ENCODE results near the gene C14orf132.

The C14orf132 gene

GRCh38 chr14:96082420-96083300 is 43.5 kb downstream of the C14orf132 start:
- Histone ChIP-seq H3K27me3 (ENCODE audit: control insufficient read depth in 2 of 2, insufficient read depth in 2 of 2, low read length in 2 of 2) (no peaks in the 10 kb centered on the region), H3K4me3 (ENCODE audit: low read length in 2 of 2) (no peak overlapping the region), H3K9me3 (ENCODE audit: control insufficient read depth in 2 of 2, low read length in 2 of 2) (no peaks in the 10 kb centered on the region), H3K27ac (ENCODE audit: low read depth in 2 of 2, low read length in 2 of 2) (no peak overlapping the region), H3K9ac (ENCODE audit: low read depth in 1 of 2, low read length in 2 of 2) (no peak overlapping the region), H3K4me1 (ENCODE audit: control insufficient read depth in 2 of 2, insufficient read depth in 2 of 2, low read length in 2 of 2) (no peaks in the 10 kb centered on the region), H3K36me3 (ENCODE audit: control insufficient read depth in 2 of 2, insufficient read depth in 2 of 2, low read length in 2 of 2) (no peaks in the 10 kb centered on the region)

DNA sequence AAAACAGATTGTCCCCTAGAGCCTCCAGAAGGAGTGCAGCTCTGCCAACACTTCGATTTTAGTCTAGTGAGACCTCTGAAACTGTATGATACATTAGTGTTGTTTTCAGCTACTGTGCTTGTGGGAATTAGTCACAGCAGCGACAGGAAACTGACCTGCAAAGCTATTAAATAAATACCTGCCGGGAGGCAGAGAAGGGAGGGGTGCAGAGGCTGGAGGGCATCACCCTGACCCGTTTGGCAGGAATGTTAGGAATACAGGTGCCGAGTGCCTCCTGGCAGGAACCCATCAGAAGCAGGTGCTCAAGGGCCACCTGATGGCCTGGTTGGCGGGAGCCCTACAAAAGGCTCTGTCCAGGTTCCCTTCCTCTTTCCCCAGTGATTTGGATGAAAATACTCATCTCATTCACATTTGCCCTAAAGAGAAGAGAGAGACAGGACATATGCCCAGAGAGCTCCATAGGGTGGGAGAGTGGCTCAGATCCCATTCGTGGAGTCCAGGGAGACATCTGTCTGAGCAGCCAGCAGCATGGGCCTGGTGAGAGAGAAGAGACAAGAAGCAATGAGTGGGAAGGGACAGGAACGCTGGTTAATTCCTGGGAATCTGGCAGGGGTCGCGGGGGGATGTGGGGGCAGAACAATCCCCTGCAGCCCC is 44.6 kb downstream of the C14orf132 start:
- Histone ChIP-seq H3K27me3 (ENCODE audit: control insufficient read depth in 2 of 2, insufficient read depth in 2 of 2, low read length in 2 of 2) (no peaks in the 10 kb centered on the region), H3K4me1 (ENCODE audit: control insufficient read depth in 2 of 2, insufficient read depth in 2 of 2, low read length in 2 of 2) (no peaks in the 10 kb centered on the region), H3K27ac (ENCODE audit: low read depth in 2 of 2, low read length in 2 of 2) (no peak overlapping the region), H3K4me3 (ENCODE audit: low read length in 2 of 2) (no peak overlapping the region), H3K9me3 (ENCODE audit: control insufficient read depth in 2 of 2, low read length in 2 of 2) (no peaks in the 10 kb centered on the region), H3K36me3 (ENCODE audit: control insufficient read depth in 2 of 2, insufficient read depth in 2 of 2, low read length in 2 of 2) (no peaks in the 10 kb centered on the region), H3K9ac (ENCODE audit: low read depth in 1 of 2, low read length in 2 of 2) (no peak overlapping the region)

DNA sequence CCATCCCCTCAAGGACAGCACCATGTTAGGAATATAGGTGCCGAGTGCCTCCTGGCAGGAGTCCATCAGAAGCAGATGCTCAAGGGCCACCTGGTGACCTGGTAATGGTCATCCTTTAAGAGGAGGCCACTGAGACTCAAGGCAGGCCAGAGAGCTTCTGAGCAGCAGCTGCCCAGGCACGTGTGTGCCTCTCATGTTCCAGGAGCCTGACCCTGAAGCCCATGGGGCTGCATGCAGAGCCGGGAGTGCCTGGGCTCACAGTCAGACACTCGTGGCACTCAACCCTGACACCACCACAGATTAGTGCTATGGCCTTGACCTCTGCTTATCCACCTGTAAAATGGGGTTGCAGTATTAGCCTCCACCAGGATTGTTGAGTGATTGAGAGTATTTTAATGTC is 45.6 kb downstream of the C14orf132 start:
- no peaks in the 10 kb centered on the region for H3K27me3 ChIP-seq (ENCODE audit: control insufficient read depth in 2 of 2, insufficient read depth in 2 of 2, low read length in 2 of 2)
- no peak overlapping the region for H3K27ac ChIP-seq (ENCODE audit: low read depth in 2 of 2, low read length in 2 of 2)
- no peaks in the 10 kb centered on the region for H3K4me1 ChIP-seq (ENCODE audit: control insufficient read depth in 2 of 2, insufficient read depth in 2 of 2, low read length in 2 of 2)
- H3K9me3 ChIP-seq (ENCODE audit: control insufficient read depth in 2 of 2, low read length in 2 of 2), result no peaks in the 10 kb centered on the region
- H3K9ac ChIP-seq (ENCODE audit: low read depth in 1 of 2, low read length in 2 of 2), result no peak overlapping the region
- no peaks in the 10 kb centered on the region for H3K36me3 ChIP-seq (ENCODE audit: control insufficient read depth in 2 of 2, insufficient read depth in 2 of 2, low read length in 2 of 2)
- no peak overlapping the region for H3K4me3 ChIP-seq (ENCODE audit: low read length in 2 of 2)

DNA sequence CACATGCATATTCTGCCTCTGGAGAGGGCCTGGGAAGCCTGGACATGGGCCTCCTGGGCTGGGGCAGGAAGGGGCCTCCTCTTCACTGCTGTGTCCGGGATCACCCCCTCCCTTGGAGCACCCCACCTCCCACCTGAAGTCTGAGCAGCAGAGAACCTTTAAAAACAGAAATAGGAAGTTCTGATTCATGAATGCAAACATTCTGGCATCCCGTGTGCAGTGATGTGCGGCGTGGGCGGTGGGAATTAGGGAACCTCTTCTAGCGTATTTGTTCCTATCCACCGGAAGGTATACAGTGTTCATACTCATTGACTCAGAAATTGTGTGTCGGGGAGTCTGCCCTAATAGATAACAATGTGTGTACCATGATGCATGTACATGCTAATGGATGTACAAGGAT is 46.2 kb downstream of the C14orf132 start:
- Histone ChIP-seq H3K9me3 (ENCODE audit: control insufficient read depth in 2 of 2, low read length in 2 of 2) (no peaks in the 10 kb centered on the region), H3K9ac (ENCODE audit: low read depth in 1 of 2, low read length in 2 of 2) (no peak overlapping the region), H3K4me3 (ENCODE audit: low read length in 2 of 2) (no peak overlapping the region), H3K36me3 (ENCODE audit: control insufficient read depth in 2 of 2, insufficient read depth in 2 of 2, low read length in 2 of 2) (no peaks in the 10 kb centered on the region), H3K4me1 (ENCODE audit: control insufficient read depth in 2 of 2, insufficient read depth in 2 of 2, low read length in 2 of 2) (no peaks in the 10 kb centered on the region), H3K27ac (ENCODE audit: low read depth in 2 of 2, low read length in 2 of 2) (no peak overlapping the region), H3K27me3 (ENCODE audit: control insufficient read depth in 2 of 2, insufficient read depth in 2 of 2, low read length in 2 of 2) (no peaks in the 10 kb centered on the region)

GRCh38 chr14:96086032-96086431 is 46.9 kb downstream of the C14orf132 start:
- Histone ChIP-seq H3K4me3 (ENCODE audit: low read length in 2 of 2) (no peak overlapping the region), H3K4me1 (ENCODE audit: control insufficient read depth in 2 of 2, insufficient read depth in 2 of 2, low read length in 2 of 2) (no peaks in the 10 kb centered on the region), H3K27ac (ENCODE audit: low read depth in 2 of 2, low read length in 2 of 2) (no peak overlapping the region), H3K9ac (ENCODE audit: low read depth in 1 of 2, low read length in 2 of 2) (no peak overlapping the region), H3K9me3 (ENCODE audit: control insufficient read depth in 2 of 2, low read length in 2 of 2) (no peaks in the 10 kb centered on the region), H3K36me3 (ENCODE audit: control insufficient read depth in 2 of 2, insufficient read depth in 2 of 2, low read length in 2 of 2) (no peaks in the 10 kb centered on the region), H3K27me3 (ENCODE audit: control insufficient read depth in 2 of 2, insufficient read depth in 2 of 2, low read length in 2 of 2) (no peaks in the 10 kb centered on the region)

DNA sequence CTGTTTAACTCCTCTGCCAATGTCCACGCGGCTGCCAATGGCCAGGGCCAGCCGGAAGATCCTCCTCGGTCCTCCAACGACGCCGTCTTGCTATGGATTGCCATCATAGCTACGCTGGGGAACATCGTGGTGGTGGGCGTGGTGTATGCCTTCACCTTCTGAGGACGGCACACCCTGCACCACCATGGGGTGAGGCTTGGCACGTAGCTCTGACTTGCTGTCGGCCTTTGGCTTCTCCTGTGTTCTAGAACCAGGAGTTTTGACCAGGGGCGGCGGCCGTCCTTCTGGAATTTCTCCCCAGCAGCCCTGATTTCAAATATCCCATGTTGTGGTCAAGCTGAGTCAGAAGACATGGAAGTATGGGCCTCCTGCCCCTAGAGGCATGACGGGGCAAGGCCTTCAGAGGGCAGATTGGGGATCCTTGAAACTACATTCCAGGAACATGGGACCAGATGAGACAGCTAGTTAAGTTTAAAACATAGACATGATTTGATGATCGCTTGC is 47.5 kb downstream of the C14orf132 start:
- Histone ChIP-seq H3K4me1 (ENCODE audit: control insufficient read depth in 2 of 2, insufficient read depth in 2 of 2, low read length in 2 of 2) (no peaks in the 10 kb centered on the region), H3K27ac (ENCODE audit: low read depth in 2 of 2, low read length in 2 of 2) (no peak overlapping the region), H3K27me3 (ENCODE audit: control insufficient read depth in 2 of 2, insufficient read depth in 2 of 2, low read length in 2 of 2) (no peaks in the 10 kb centered on the region), H3K36me3 (ENCODE audit: control insufficient read depth in 2 of 2, insufficient read depth in 2 of 2, low read length in 2 of 2) (no peaks in the 10 kb centered on the region), H3K9ac (ENCODE audit: low read depth in 1 of 2, low read length in 2 of 2) (no peak overlapping the region), H3K9me3 (ENCODE audit: control insufficient read depth in 2 of 2, low read length in 2 of 2) (no peaks in the 10 kb centered on the region), H3K4me3 (ENCODE audit: low read length in 2 of 2) (no peak overlapping the region)

GRCh38 chr14:96088074-96088473 is 48.9 kb downstream of the C14orf132 start:
- no peak overlapping the region for H3K4me3 ChIP-seq (ENCODE audit: low read length in 2 of 2)
- H3K36me3 ChIP-seq (ENCODE audit: control insufficient read depth in 2 of 2, insufficient read depth in 2 of 2, low read length in 2 of 2), result no peaks in the 10 kb centered on the region
- no peaks in the 10 kb centered on the region for H3K4me1 ChIP-seq (ENCODE audit: control insufficient read depth in 2 of 2, insufficient read depth in 2 of 2, low read length in 2 of 2)
- H3K9me3 ChIP-seq (ENCODE audit: control insufficient read depth in 2 of 2, low read length in 2 of 2), result no peaks in the 10 kb centered on the region
- no peak overlapping the region for H3K9ac ChIP-seq (ENCODE audit: low read depth in 1 of 2, low read length in 2 of 2)
- no peak overlapping the region for H3K27ac ChIP-seq (ENCODE audit: low read depth in 2 of 2, low read length in 2 of 2)
- H3K27me3 ChIP-seq (ENCODE audit: control insufficient read depth in 2 of 2, insufficient read depth in 2 of 2, low read length in 2 of 2), result no peaks in the 10 kb centered on the region

DNA sequence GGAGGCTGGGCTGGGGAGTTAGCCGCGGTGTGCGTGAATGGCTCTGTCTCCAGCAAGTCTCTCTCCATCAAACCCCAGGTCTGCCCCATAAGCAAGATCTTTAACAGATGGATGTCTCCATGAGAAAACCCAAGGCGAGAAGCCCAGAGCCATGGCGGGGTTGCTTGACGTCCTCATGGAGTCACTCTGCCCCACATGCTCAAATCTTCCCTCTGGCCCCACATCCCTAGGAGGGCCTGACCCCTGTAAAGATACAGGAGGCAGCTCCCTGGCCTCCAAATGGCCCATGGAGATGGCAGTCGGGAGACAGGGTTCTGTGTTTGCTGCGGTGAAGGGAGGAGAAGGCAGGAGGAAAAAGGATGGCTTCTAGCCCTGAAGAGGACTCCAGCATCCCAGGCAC is 49.3 kb downstream of the C14orf132 start:
- H3K9ac ChIP-seq (ENCODE audit: low read depth in 1 of 2, low read length in 2 of 2), result no peak overlapping the region
- no peaks in the 10 kb centered on the region for H3K27me3 ChIP-seq (ENCODE audit: control insufficient read depth in 2 of 2, insufficient read depth in 2 of 2, low read length in 2 of 2)
- H3K4me1 ChIP-seq (ENCODE audit: control insufficient read depth in 2 of 2, insufficient read depth in 2 of 2, low read length in 2 of 2), result no peaks in the 10 kb centered on the region
- no peak overlapping the region for H3K4me3 ChIP-seq (ENCODE audit: low read length in 2 of 2)
- no peak overlapping the region for H3K27ac ChIP-seq (ENCODE audit: low read depth in 2 of 2, low read length in 2 of 2)
- no peaks in the 10 kb centered on the region for H3K36me3 ChIP-seq (ENCODE audit: control insufficient read depth in 2 of 2, insufficient read depth in 2 of 2, low read length in 2 of 2)
- no peaks in the 10 kb centered on the region for H3K9me3 ChIP-seq (ENCODE audit: control insufficient read depth in 2 of 2, low read length in 2 of 2)

- Histone ChIP-seq H3K9me3 (ENCODE audit: control insufficient read depth in 2 of 2, low read length in 2 of 2) (no peaks in the 10 kb centered on the region), H3K36me3 (ENCODE audit: control insufficient read depth in 2 of 2, insufficient read depth in 2 of 2, low read length in 2 of 2) (no peaks in the 10 kb centered on the region), H3K27ac (ENCODE audit: low read depth in 2 of 2, low read length in 2 of 2) (no peak overlapping the region), H3K27me3 (ENCODE audit: control insufficient read depth in 2 of 2, insufficient read depth in 2 of 2, low read length in 2 of 2) (no peaks in the 10 kb centered on the region), H3K9ac (ENCODE audit: low read depth in 1 of 2, low read length in 2 of 2) (no peak overlapping the region), H3K4me3 (ENCODE audit: low read length in 2 of 2) (no peak overlapping the region), H3K4me1 (ENCODE audit: control insufficient read depth in 2 of 2, insufficient read depth in 2 of 2, low read length in 2 of 2) (no peaks in the 10 kb centered on the region)
These were observed 49.7 kb downstream of the C14orf132 start for GRCh38 chr14:96088911-96089310.

DNA sequence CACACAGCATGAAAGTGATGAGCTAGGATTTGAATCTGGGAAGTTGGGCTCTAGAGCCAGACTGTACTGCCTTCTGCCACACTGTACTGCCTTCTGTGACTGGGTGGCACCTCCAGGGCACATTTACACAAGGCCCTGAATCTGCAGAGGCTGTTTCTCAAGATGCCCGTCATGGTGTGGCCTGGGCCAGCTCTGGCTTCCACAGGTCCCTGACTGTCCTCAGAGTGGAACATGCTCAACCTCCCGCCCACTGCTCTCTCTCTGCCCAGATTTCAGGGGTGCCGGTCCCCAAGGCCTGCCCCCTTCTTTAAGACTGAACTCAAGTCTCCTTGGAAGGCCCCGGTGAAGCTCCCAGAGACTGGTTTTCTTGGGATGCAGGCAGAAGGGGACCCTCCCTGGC is 50.2 kb downstream of the C14orf132 start:
- Histone ChIP-seq H3K4me3 (ENCODE audit: low read length in 2 of 2) (no peak overlapping the region), H3K9me3 (ENCODE audit: control insufficient read depth in 2 of 2, low read length in 2 of 2) (no peaks in the 10 kb centered on the region), H3K27ac (ENCODE audit: low read depth in 2 of 2, low read length in 2 of 2) (no peak overlapping the region), H3K27me3 (ENCODE audit: control insufficient read depth in 2 of 2, insufficient read depth in 2 of 2, low read length in 2 of 2) (no peaks in the 10 kb centered on the region), H3K4me1 (ENCODE audit: control insufficient read depth in 2 of 2, insufficient read depth in 2 of 2, low read length in 2 of 2) (no peaks in the 10 kb centered on the region), H3K36me3 (ENCODE audit: control insufficient read depth in 2 of 2, insufficient read depth in 2 of 2, low read length in 2 of 2) (no peaks in the 10 kb centered on the region), H3K9ac (ENCODE audit: low read depth in 1 of 2, low read length in 2 of 2) (no peak overlapping the region)

All from mucosa of rectum (tissue), 2 donors.